MM.1S (cell line): ENCODE results near the gene ORC3.

ENCODE experiments used
- CTCF ChIP-seq: fragments of 300-600 bp; sonication (generic); IDR thresholded peaks from 2 replicates; pipeline ENCODE4 v1.5.1; 2016; ENCODE audit warnings: antibody characterized with exemption, low read length, mixed read lengths
- EZH2 ChIP-seq: fragments of 300-600 bp; sonication (generic); optimal IDR thresholded peaks from 2 replicates; pipeline ENCODE3; 2017; ENCODE audit warnings: low read depth, mild to moderate bottlenecking, antibody characterized with exemption, low read length, mixed read lengths
- EZH2phosphoT487 ChIP-seq: fragments of 300-600 bp; sonication (generic); IDR thresholded peaks from 2 replicates; pipeline ENCODE4 v1.6.1; 2018; ENCODE audit warnings: antibody characterized with exemption, low read length

GRCh38 chr6:87672641-87673040 is 82.7 kb downstream of the ORC3 start:
- no peak for TF ChIP-seq CTCF
- TF ChIP-seq EZH2phosphoT487: no peak
- TF ChIP-seq EZH2: no peak
